Kidney epithelial cell (primary cell): ENCODE measurements around the gene PLD1. TPM values are rescaled to one million over a fixed set of nuclear protein-coding genes. Genes with fewer than 3 reads are reported as not detected.
"Not testable (repeated sequence)": the region's sequence is repeated elsewhere in the genome, so short reads cannot be mapped to it uniquely, and the experiment has no call there.

Source experiments
- DNase-seq: peaks from one replicate; pipeline ENCODE4 v3.0.0-alpha.2; 2010; ENCODE audit warnings: low read depth
- H3K27me3 ChIP-seq: 2 replicates; pipeline ENCODE4 v1.6.0; 2011; ENCODE audit warnings: low read length; ENCODE audit not compliant: control insufficient read depth, insufficient read depth
- H3K36me3 ChIP-seq: 2 replicates; pipeline ENCODE4 v1.5.1; 2011; ENCODE audit warnings: low read length; ENCODE audit not compliant: control insufficient read depth, insufficient read depth
- H3K4me3 ChIP-seq: 2 replicates; pipeline ENCODE4 v1.5.1; 2011; ENCODE audit warnings: low read depth, mild to moderate bottlenecking, control low read depth, low read length
- total RNA-seq: library from RNA; depleted of rRNA; stranded (reverse); fragments of >200 nt; gene quantifications from 2 replicates; pipeline ENCODE4 v1.2.3, GENCODE V29; 2015
- TF ChIP-seq, protein P1 (sequence below): IDR thresholded peaks from 2 replicates; pipeline ENCODE4 v1.5.1; 2011; ENCODE audit warnings: mild to moderate bottlenecking, moderate library complexity, low read length, control low read depth, inconsistent platforms; ENCODE audit not compliant: insufficient read depth, poor library complexity, severe bottlenecking

PLD1 gene
- total RNA-seq = 5.8 and 7.2 TPM in 2 replicates

GRCh38 chr3:171809861-171810628, at the start of gene PLD1:
Gene PLD1 (minus strand): TSS chr3:171810483. CDS start chr3:171738051, 72,432 bp downstream.
- no peaks in the 10 kb centered on the region for H3K27me3 ChIP-seq
- no peak for DNase-seq
- TF ChIP-seq, protein P1, sequence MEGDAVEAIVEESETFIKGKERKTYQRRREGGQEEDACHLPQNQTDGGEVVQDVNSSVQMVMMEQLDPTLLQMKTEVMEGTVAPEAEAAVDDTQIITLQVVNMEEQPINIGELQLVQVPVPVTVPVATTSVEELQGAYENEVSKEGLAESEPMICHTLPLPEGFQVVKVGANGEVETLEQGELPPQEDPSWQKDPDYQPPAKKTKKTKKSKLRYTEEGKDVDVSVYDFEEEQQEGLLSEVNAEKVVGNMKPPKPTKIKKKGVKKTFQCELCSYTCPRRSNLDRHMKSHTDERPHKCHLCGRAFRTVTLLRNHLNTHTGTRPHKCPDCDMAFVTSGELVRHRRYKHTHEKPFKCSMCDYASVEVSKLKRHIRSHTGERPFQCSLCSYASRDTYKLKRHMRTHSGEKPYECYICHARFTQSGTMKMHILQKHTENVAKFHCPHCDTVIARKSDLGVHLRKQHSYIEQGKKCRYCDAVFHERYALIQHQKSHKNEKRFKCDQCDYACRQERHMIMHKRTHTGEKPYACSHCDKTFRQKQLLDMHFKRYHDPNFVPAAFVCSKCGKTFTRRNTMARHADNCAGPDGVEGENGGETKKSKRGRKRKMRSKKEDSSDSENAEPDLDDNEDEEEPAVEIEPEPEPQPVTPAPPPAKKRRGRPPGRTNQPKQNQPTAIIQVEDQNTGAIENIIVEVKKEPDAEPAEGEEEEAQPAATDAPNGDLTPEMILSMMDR = peak; percentile 15
- H3K36me3 ChIP-seq = no peaks in the 10 kb centered on the region
- peak within 1 kb of the TSS; percentile 65 for H3K4me3 ChIP-seq

DNA sequence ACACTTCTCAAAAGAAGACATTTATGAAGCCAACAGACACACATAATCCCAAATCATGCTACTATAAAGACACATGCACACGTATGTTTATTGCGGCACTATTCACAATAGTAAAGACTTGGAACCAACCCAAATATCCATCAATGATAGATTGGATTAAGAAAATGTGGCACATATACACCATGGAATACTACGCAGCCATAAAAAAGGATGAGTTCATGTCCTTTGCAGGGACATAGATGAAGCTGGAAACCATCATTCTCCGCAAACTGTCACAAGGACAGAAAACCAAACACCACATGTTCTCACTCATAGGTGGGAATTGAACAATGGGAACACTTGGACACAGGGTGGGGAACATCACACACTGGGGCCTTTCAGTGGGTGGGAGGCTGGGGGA, 48.5 kb upstream of the PLD1 start:
- not testable (repeated sequence) for H3K4me3 ChIP-seq, H3K27me3 ChIP-seq, H3K36me3 ChIP-seq, DNase-seq

- Histone ChIP-seq H3K36me3 (no peaks in the 10 kb centered on the region), H3K4me3 (no peak overlapping the region), H3K27me3 (no peaks in the 10 kb centered on the region)
- no peak for DNase-seq
- TF ChIP-seq, protein P1 = no peak
These were observed 44.5 kb upstream of the PLD1 start for GRCh38 chr3:171854649-171855305.

DNA sequence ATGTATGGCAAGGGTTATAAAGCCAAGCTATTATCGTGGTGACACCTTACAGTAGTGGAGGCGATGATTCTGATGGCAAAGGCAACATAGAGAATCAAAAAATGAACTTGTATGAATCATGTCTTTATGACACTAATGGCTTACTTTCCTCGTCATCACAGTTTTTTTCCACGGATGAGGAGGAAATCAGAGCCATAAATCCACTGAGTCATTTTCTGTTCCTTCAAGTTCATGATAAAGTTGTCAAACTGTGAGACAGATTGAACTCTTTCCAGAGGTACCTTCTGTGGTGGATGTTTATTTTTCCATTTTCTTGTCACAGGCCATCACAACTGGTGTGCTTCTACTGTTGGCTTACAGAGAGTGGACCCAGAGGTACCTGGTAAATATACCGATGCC, 41.4 kb upstream of the PLD1 start:
- no peak overlapping the region for H3K4me3 ChIP-seq
- no peaks in the 10 kb centered on the region for H3K27me3 ChIP-seq
- no peak for DNase-seq
- H3K36me3 ChIP-seq = no peaks in the 10 kb centered on the region
- TF ChIP-seq, protein P1 = no peak

DNA sequence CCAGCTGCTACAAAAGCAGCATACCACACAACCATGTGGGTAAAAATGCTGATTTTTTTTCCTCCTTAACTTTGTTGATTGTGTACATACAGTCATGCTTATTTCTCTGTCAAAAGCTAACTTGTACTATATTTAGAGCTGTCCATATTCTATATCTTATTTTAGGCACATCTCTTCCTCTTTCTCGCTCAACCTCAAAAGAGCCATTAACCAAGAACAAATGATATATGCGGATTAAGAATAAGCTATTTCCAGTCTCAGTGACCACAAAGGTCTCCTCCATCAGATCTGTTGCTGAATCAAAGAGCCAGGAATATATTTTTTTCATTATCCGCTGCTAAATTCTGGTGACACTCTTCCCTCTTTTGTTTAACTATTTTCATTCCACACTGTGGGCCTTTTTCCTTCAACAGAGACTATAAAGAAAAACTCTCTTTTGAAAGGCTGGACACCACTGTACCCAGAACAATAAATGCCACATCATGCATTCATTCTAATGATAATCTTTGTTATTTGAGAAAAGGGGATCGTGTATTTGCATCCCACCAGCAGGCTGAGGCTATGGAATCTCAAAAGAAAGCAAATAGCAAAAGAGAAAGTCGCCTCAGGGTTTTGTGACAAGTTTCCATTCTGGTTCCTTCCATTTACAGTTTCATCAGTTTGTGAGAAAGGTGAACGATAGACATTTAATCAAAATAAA, 40.8 kb upstream of the PLD1 start:
- no peak for DNase-seq
- Histone ChIP-seq H3K4me3 (no peak overlapping the region), H3K36me3 (no peaks in the 10 kb centered on the region), H3K27me3 (no peaks in the 10 kb centered on the region)
- TF ChIP-seq, protein P1 = no peak

GRCh38 chr3:171850320-171850959, 40.2 kb upstream of the PLD1 start:
- no peak overlapping the region for H3K4me3 ChIP-seq
- no peaks in the 10 kb centered on the region for H3K27me3 ChIP-seq
- no peaks in the 10 kb centered on the region for H3K36me3 ChIP-seq
- no peak for DNase-seq
- TF ChIP-seq, protein P1 = no peak
